Epithelial cell of proximal tubule (primary cell): ENCODE data around the gene DCXR. TPM values are rescaled to one million over a fixed set of nuclear protein-coding genes. Genes with fewer than 3 reads are reported as not detected.

ENCODE experiments used
- DNase-seq: peaks from one replicate; pipeline ENCODE4 v3.0.0-alpha.2; 2011; ENCODE audit warnings: low read depth
- H3K4me3 ChIP-seq: 2 replicates; pipeline ENCODE4 v1.5.1; 2011; ENCODE audit warnings: low read depth, mild to moderate bottlenecking, low read length
- CTCF ChIP-seq: conservative IDR thresholded peaks from 2 replicates; pipeline ENCODE4 v1.5.1; 2012; ENCODE audit warnings: low read depth, mild to moderate bottlenecking, low read length
- total RNA-seq: library from RNA; depleted of rRNA; stranded (reverse); fragments of >200 nt; gene quantifications from 2 replicates; pipeline ENCODE4 v1.2.3, GENCODE V29; 2015

The DCXR gene
- total RNA-seq, 1 donor from 2014 or later, result 93.1 TPM

DNA sequence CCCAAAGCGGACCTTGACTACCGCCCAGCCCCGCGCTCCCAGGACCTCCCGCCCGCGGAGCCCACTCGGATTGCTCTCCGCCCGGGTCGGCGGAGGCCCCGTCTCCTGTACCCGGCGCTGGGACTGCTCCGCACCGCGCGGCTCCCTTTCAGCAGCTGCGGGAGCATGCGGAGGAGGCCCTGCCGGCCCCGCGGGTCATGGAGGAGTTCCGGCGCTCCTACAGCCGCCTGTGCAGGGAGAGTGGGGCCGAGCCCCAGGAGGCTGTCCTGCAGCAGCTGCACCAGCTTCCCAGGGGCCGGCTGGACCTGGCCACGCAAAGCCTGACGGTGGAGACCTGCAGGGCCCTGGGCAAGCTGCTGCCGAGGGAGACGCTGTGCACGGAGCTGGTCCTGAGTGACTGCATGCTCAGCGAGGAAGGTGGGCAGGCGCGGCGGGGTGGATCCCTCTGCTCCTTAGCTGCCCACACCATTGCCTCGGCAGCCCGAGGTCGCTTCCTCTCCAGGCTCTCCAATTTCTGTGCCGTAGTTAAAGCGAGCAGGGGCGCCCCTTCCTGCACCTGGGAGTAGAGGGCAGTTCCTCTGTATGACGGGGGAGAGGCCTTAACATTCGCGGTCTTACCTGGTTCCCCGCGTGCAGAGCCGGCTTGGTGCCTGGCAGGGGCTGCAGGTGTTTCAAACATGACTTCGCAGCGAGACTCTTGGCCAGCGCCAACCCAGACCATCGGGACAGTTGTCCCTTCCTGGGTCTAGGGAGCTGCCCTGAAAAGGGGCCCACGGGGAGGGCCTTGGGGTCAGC lies 13.9 kb downstream of the DCXR start:
- TF ChIP-seq CTCF, result no peak
- peak overlapping the region; percentile 88 for H3K4me3 ChIP-seq
- DNase-seq, result no peak

GRCh38 chr17:82022981-82023446 lies 14.5 kb downstream of the DCXR start, which contains the start of gene LRRC45:
Gene LRRC45, plus strand, starts transcription at chr17:82023305. Its CDS starts 339 bp downstream, at chr17:82023644.
- TF ChIP-seq CTCF, result no peak
- DNase-seq, result peak; percentile 84
- peak within 1 kb of the TSS; percentile 91 for H3K4me3 ChIP-seq

- peak within 1 kb of the TSS; percentile 91 for H3K4me3 ChIP-seq
- TF ChIP-seq CTCF, result no peak
- no peak for DNase-seq
These were observed 15.1 kb downstream of the DCXR start, which contains the start of gene CENPX for GRCh38 chr17:82022310-82022980. Gene CENPX, minus strand, starts transcription at chr17:82022878. Its CDS starts 17 bp downstream, at chr17:82022861.

DNA sequence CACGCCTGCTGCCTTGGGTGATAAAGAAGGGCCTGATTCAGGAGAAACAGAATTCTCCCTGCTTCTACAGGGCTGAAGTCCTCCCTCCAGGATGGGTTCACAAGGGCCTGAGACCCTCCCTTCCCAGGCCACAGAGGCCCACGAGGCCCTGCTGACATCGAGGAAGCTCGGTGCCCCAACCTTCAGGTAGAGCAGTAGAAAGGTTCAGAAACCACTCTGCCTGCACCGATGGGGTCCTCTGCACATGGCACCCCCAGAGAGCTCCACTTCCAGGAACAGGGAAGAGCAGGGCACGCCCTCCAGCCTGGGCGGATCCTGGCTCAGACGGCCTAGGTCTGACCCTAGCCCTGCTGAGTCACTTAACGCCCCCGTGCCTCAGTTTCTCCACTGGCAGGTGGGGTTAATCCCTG lies 15.6 kb downstream of the DCXR start:
- H3K4me3 ChIP-seq, result peak overlapping the region; percentile 91
- no peak for DNase-seq
- no peak for TF ChIP-seq CTCF

- peak; percentile 84 for TF ChIP-seq CTCF
- peak; percentile 22 for DNase-seq
- peak overlapping the region; percentile 91 for H3K4me3 ChIP-seq
These were observed 16.2 kb downstream of the DCXR start for GRCh38 chr17:82021107-82021899.

DNA sequence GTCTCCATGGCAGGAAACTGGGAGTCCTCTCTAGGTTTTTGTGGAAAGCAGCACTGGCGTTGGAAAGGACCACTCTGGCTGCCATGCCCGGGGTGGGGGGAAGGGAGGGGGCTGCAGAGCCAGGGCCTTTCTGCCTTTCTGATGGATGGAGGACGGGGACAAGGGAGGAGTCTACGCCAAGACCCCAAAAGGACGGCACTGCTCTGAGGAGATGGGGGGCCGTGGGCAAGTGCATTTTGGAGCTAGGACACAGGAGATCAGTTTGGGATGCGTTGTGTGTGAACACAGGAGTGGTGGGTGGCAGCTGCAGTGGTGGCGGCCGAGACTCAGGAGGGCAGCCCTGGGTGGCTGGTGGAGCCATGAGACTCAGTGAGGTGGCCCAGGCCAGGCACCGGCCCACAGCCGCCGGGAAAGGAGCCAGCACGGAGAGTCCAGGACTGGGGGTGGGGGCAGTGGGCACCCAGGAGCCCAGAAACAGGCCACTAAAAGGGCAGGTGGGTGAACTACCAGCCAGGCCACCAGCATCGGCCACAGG lies 16.9 kb downstream of the DCXR start:
- no peak for TF ChIP-seq CTCF
- no peak for DNase-seq
- no peak overlapping the region for H3K4me3 ChIP-seq
